Measurements from ENCODE around the gene IL13RA2. TPM values are rescaled to one million over a fixed set of nuclear protein-coding genes. Genes with fewer than 3 reads are reported as not detected.

IL13RA2 gene
- total RNA-seq, 1 donor from 2014 or later, result 2.3 TPM

DNA sequence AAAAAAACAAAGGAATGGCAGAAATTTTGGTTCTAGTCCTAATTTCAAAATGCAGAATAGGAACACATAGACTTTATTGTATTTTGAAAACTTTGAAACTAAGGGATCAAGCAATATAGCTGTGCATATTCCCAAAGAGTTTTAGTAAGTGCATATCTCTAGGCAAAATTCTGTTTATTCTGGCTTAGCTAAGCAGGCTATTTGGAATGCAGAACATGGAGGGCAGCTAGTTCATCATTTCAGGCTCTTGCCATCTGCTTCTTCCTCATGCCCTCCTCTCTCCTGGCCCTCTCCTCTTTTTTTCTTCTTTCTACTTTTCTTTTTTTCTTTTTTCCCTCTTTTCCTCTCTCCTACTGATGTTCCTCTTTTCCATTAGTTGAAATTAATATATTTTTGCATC is 12.0 kb upstream of the IL13RA2 start:
- no peak overlapping the region for H3K4me3 ChIP-seq (ENCODE audit: low read depth, low read length)
- TF ChIP-seq CTCF (conservative IDR thresholded peaks at IDR 0.05; ENCODE audit: low read depth, low read length), result no peak
- no peak for DNase-seq (ENCODE audit: low read depth)

- DNase-seq (ENCODE audit: low read depth), result no peak
- TF ChIP-seq CTCF (conservative IDR thresholded peaks at IDR 0.05; ENCODE audit: low read depth, low read length), result no peak
- no peak overlapping the region for H3K4me3 ChIP-seq (ENCODE audit: low read depth, low read length)
Measured at GRCh38 chrX:115023811-115024210, 6.4 kb upstream of the IL13RA2 start.

DNA sequence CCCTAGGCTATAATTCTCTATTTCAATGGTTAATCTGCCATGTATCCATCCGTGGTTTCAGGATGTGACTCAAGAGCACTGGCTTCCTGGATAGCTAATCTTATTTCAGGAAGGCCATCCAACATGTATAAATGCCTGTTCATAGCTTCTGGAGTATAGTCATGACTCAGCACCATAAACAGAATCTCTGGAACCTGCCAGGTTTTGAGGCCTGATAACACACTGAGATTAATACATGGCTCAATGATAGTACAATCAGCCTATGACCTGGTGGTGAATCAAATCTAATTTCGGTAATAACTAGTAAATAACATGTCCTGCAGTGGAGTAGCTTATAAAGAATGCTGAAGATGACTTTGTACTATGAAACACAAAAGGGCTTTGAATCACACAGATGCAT is 5.7 kb upstream of the IL13RA2 start:
- H3K4me3 ChIP-seq (ENCODE audit: low read depth, low read length), result no peak overlapping the region
- no peak for TF ChIP-seq CTCF (conservative IDR thresholded peaks at IDR 0.05; ENCODE audit: low read depth, low read length)
- DNase-seq (ENCODE audit: low read depth), result peak; percentile 43

- TF ChIP-seq CTCF (conservative IDR thresholded peaks at IDR 0.05; ENCODE audit: low read depth, low read length), result no peak
- no peak for DNase-seq (ENCODE audit: low read depth)
- no peak overlapping the region for H3K4me3 ChIP-seq (ENCODE audit: low read depth, low read length)
Measured at GRCh38 chrX:115021121-115021520, 3.7 kb upstream of the IL13RA2 start.

- DNase-seq (ENCODE audit: low read depth), result no peak
- TF ChIP-seq CTCF (conservative IDR thresholded peaks at IDR 0.05; ENCODE audit: low read depth, low read length), result no peak
- H3K4me3 ChIP-seq (ENCODE audit: low read depth, low read length), result no peak overlapping the region
Measured at GRCh38 chrX:115018944-115019343, 1.5 kb upstream of the IL13RA2 start.

- TF ChIP-seq CTCF (conservative IDR thresholded peaks at IDR 0.05; ENCODE audit: low read depth, low read length), result peak; percentile 41
- no peak overlapping the region for H3K4me3 ChIP-seq (ENCODE audit: low read depth, low read length)
- no peak for DNase-seq (ENCODE audit: low read depth)
Measured at GRCh38 chrX:115018040-115018647, 728 bp upstream of the IL13RA2 start.

- DNase-seq (ENCODE audit: low read depth), result no peak
- no peak for TF ChIP-seq CTCF (conservative IDR thresholded peaks at IDR 0.05; ENCODE audit: low read depth, low read length)
- no peak overlapping the region for H3K4me3 ChIP-seq (ENCODE audit: low read depth, low read length)
Measured at GRCh38 chrX:115013705-115014104, 3.7 kb downstream of the IL13RA2 start.

All from epithelial cell of proximal tubule (primary cell).